NCI-H2081 (cell line): Measurements from ENCODE around the gene DGKB.
"Not testable (repeated sequence)": the region's sequence is repeated elsewhere in the genome, so short reads cannot be mapped to it uniquely, and the experiment has no call there.

Source experiments
- DNase-seq, 2 experiments: peaks; one replicate each; lab custom pipeline; 2025; lab: John Stamatoyannopoulos, UW

The DGKB gene

GRCh38 chr7:14289957-14290356, 612.6 kb downstream of the DGKB start:
- DNase-seq: no peak

- DNase-seq: no peak
Observed at GRCh38 chr7:14288701-14289100, 613.9 kb downstream of the DGKB start.

- no peak for DNase-seq
Observed at GRCh38 chr7:14287398-14287797, 615.2 kb downstream of the DGKB start.

DNA sequence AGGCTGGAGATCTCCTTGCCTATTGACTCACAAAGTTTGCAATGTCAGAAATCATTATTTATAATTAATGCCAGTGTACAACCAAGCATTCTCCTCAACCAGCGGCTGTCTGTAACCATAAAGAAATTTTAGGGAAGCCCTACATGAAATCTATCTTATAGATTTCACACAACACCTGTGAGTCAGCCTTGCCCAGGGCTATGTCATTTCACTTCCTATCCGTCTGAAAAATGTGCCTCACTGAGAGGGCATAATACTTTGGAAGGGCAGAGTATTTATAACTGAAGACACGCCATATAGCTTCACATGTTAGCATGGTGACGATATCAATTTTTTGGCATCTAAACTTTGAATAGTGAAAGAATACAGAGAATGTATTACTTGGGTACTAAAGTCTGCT, 616.5 kb downstream of the DGKB start:
- DNase-seq: no peak

DNA sequence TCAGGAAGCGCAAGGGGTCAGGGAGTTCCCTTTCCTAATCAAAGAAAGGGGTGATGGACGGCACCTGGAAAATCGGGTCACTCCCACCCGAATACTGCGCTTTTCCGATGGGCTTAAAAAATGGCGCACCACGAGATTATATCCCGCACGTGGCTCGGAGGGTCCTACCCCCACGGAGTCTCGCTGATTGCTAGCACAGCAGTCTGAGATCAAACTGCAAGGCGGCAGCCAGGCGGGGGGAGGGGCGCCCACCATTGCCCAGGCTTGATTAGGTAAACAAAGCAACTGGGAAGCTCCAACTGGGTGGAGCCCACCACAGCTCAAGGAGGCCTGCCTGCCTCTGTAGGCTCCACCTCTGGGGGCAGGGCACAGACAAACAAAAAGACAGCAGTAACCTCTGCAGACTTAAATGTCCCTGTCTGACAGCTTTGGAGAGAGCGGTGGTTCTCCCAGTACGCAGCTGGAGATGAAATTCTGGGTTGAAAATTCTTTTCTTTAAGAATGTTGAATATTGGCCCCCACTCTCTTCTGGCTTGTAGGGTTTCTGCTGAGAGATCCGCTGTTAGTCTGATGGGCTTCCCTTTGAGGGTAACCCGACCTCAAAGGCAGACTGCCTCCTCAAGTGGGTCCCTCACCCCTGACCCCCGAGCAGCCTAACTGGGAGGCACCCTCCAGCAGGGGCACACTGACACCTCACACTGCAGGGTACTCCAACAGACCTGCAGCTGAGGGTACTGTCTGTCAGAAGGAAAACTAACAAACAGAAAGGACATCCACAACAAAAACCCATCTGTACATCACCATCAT, 623.3 kb downstream of the DGKB start:
- DNase-seq: not testable (repeated sequence)

GRCh38 chr7:14275356-14275755, 627.2 kb downstream of the DGKB start:
- DNase-seq: no peak

GRCh38 chr7:14271441-14271840, 631.1 kb downstream of the DGKB start:
- DNase-seq: peak in 1 of 2 experiments; percentile 58

GRCh38 chr7:14270099-14270498, 632.5 kb downstream of the DGKB start:
- no peak for DNase-seq

DNA sequence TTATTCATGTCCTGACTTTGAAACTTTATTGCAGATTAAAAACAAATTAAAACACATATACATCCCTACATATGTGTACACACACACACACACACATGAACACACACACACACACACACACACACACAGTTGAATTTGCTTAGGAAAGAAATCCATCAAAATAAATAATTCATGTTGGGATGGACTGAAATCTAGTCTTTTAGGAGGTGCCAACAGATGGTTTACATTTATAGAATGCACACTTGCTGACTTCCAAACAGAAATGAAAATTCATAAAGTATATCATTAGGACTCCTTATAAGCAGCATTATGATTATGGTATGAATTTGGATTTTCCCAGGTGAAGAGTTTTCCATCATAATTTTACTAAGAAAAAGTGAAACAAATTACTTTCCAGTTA, 642.5 kb downstream of the DGKB start:
- DNase-seq: no peak

DNA sequence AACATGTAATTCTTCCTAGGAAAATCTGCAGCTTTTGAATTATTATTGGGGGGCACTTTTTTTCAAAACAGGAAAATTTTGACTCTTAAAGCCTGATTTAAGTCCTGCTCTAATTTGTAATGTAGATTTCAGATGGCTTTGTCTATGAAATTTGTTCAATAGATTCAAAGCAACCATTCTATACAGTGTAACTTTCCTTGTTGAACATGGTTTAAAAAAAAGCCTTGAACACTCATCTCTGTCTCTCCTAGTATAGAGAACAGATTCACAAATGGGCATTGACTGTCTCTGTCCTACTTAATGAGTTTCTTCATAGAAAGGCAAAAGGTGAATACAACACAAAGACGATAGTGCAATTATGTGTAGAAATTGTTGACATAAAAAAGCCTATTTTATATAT, 643.7 kb downstream of the DGKB start:
- no peak for DNase-seq

DNA sequence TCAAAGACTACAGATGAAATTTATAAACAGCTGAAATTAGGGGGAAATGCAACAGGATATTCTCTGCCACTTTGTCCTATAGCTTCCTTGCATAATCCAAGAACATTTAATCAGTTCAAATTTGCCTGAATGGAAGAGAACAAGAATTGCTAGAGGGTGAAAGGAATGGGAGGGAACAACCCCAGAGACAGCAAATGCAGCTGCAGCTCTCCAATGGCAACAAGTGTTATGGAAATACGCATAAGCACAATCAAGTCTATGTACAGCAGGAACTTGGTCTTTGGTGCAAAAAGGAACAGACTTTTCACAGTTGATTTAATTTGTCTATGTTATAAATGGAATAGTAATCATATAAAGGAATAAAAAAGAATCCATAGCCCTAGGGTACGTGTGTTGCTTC, 644.1 kb downstream of the DGKB start:
- DNase-seq: peak in 1 of 2 experiments; percentile 44

- peak in 1 of 2 experiments; percentile 43 for DNase-seq
Observed at GRCh38 chr7:14252458-14252857, 650.1 kb downstream of the DGKB start.

DNA sequence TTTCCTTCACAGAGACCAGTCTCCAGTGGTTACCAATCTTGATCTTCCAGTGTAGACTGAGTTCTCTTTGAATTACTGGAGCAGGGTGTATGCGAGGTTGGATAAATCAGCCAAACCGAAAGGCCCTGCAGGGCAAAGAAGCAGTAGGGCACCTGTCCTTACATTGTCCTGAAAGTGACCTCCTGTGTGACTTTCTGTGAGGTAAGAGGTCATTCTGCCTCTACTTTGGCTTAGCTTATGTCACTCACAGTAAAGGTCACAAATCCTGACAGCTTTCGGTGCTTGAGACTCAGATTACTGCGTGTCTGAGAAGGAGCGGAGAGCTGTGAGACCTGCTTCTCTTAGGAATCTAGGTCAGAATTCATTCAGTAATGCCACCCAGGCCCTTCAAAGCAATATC, 660.4 kb downstream of the DGKB start:
- no peak for DNase-seq

DNA sequence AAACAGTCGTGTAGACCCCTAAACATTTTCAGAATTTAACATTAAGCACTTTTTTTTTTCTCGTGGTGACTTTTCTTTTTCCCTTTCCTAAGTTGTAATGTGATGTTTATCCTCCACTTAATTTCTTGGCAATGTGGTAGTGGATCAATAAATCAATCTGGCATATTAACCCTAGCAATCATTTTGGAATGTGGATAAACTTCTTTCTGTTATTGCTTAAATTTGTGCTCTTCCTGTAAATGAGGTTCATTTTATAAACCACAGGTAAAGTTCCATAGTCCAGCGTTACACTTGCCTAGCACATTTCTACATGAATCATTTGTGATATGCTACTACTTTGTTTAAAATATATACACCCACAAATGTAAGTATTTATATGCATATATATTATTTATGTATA, 665.7 kb downstream of the DGKB start:
- peak in 1 of 2 experiments; percentile 21 for DNase-seq

- no peak for DNase-seq
Observed at GRCh38 chr7:14235056-14235455, 667.5 kb downstream of the DGKB start.

- peak; percentile 75 to 83 for DNase-seq
Observed at GRCh38 chr7:14233868-14234369, 668.6 kb downstream of the DGKB start.

- DNase-seq: no peak
Observed at GRCh38 chr7:14233076-14233867, 669.3 kb downstream of the DGKB start.

GRCh38 chr7:14229047-14229446, 673.5 kb downstream of the DGKB start:
- DNase-seq: no peak

- no peak for DNase-seq
Observed at GRCh38 chr7:14228341-14228740, 674.2 kb downstream of the DGKB start.

- DNase-seq: no peak
Observed at GRCh38 chr7:14226126-14226525, 676.4 kb downstream of the DGKB start.

DNA sequence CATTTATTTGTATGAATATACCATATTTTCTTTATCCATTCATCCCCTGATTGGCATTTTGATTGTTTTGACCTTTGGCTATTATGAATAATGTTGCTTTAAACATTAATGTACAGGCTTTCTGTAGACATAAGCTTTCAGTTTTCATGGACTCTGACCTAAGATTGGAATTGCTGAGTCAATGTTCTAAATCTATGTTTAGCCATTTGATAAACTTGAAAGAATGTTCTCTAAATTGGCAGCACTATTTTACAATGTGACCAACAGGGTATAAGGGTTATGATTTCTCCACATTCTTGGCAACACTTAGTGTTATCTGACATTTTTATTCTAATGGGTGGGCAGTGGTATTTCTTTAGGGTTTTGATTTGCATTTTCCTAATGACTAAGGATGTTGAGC, 683.4 kb downstream of the DGKB start:
- no peak for DNase-seq

DNA sequence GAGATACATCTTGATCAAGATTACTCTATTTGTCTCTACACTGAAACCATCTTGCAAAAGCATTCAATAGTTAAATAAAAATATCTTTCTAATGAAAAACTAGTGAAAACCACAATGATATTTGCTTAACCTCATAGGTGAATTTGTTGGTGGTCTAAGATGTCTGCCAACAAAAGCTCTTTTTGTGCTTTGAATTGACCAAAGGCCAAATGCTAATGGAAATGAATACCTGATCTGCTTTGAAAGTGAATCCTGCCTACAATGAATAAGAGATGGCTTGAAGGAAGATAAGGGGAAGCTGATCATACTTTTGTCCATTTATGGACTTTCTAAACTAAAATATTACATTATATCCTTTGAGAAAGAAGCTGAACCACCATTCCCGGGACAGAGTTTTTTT, 684.2 kb downstream of the DGKB start:
- DNase-seq: no peak

DNA sequence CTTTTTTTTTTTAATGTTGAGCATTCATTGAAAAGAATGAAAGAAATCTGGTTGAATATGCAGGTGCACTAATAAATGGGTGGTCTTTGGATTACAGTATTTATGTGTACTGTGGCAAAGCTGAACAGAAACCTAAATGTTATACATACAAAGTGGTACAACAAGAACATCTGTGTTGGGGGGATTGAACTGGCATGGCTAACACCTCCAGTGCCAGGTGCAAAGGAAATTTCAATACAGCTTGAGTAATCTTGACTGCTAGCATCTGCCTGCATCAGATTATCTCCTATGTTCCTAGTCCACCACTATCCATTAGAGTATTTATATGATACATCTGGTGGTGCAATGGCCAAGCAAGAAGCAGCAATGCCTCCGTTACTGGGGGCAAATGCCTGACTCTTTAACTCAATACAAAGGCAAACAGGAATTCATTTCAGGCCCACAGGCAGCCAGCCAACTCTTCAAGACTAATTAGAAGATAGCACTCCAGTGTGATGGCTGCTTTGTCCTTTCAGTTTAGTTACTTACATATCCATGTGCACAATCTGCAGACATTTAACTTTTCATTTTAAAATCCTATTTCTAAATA, 692.6 kb downstream of the DGKB start:
- DNase-seq: peak; percentile 42 to 80
